H9 (cell line): ENCODE results near the gene TRAF3. TPM values are rescaled to one million over a fixed set of nuclear protein-coding genes. Genes with fewer than 3 reads are reported as not detected.

Experiments
- DNase-seq: peaks from one replicate; pipeline ENCODE4 v3.0.0-alpha.2; 2017
- H2AFZ ChIP-seq: one replicate; pipeline ENCODE4 v1.6.1; 2013; ENCODE audit warnings: mild to moderate bottlenecking, low read length, control low read depth, moderate library complexity
- H2AK5ac ChIP-seq: 2 replicates; pipeline ENCODE4 v1.6.1; 2013; ENCODE audit warnings: low read length, control low read depth, mixed read lengths; ENCODE audit not compliant: insufficient read length
- H2BK120ac ChIP-seq: one replicate; pipeline ENCODE4 v1.6.1; 2013; ENCODE audit warnings: low read depth, mild to moderate bottlenecking, low read length, control low read depth, inconsistent platforms; ENCODE audit not compliant: poor library complexity, severe bottlenecking
- H2BK12ac ChIP-seq: 2 replicates; pipeline ENCODE4 v1.6.1; 2013; ENCODE audit warnings: low read length, control low read depth, mixed read lengths, low read depth; ENCODE audit not compliant: insufficient read length
- H2BK15ac ChIP-seq: 2 replicates; pipeline ENCODE4 v1.6.1; 2013; ENCODE audit warnings: low read depth, low read length, control low read depth
- H2BK20ac ChIP-seq: one replicate; pipeline ENCODE4 v1.6.1; 2013; ENCODE audit warnings: low read depth, mild to moderate bottlenecking, low read length, control low read depth, inconsistent platforms; ENCODE audit not compliant: poor library complexity, severe bottlenecking
- H2BK5ac ChIP-seq: 2 replicates; pipeline ENCODE4 v1.6.1; 2013; ENCODE audit warnings: low read length, control low read depth, mixed read lengths; ENCODE audit not compliant: insufficient read length
- H3K14ac ChIP-seq: 2 replicates; pipeline ENCODE4 v1.6.1; 2013; ENCODE audit warnings: low read length, control low read depth; ENCODE audit not compliant: insufficient read depth
- H3K18ac ChIP-seq: 2 replicates; pipeline ENCODE4 v1.6.1; 2013; ENCODE audit warnings: low read depth, mild to moderate bottlenecking, mixed read lengths, low read length, control low read depth; ENCODE audit not compliant: insufficient read length
- H3K23ac ChIP-seq: 2 replicates; pipeline ENCODE4 v1.6.1; 2013; ENCODE audit warnings: low read length, control low read depth, mixed read lengths, low read depth; ENCODE audit not compliant: insufficient read length
- H3K23me2 ChIP-seq: 2 replicates; pipeline ENCODE4 v1.6.1; 2013; ENCODE audit warnings: low read depth, mild to moderate bottlenecking, mixed read lengths, low read length, control low read depth; ENCODE audit not compliant: insufficient read length, poor library complexity, severe bottlenecking
- H3K27ac ChIP-seq: 2 replicates; pipeline ENCODE4 v1.5.1; 2013; ENCODE audit warnings: low read length, control low read depth, mixed read lengths, low read depth; ENCODE audit not compliant: insufficient read length
- H3K27me3 ChIP-seq: 2 replicates; pipeline ENCODE4 v1.6.1; 2013; ENCODE audit warnings: low read length, control low read depth, inconsistent platforms; ENCODE audit not compliant: insufficient read depth
- H3K4ac ChIP-seq: 2 replicates; pipeline ENCODE4 v1.6.1; 2013; ENCODE audit warnings: low read depth, mild to moderate bottlenecking, control low read depth, inconsistent platforms, low read length, moderate library complexity
- H3K4me1 ChIP-seq: 2 replicates; pipeline ENCODE4 v1.6.1; 2013; ENCODE audit warnings: low read length, control low read depth, inconsistent platforms; ENCODE audit not compliant: insufficient read depth
- H3K4me2 ChIP-seq: 2 replicates; pipeline ENCODE4 v1.6.1; 2013; ENCODE audit warnings: low read length, control low read depth, mixed read lengths; ENCODE audit not compliant: insufficient read length, insufficient read depth
- H3K56ac ChIP-seq: 2 replicates; pipeline ENCODE4 v1.6.1; 2013; ENCODE audit warnings: low read depth, mild to moderate bottlenecking, mixed read lengths, low read length, control low read depth; ENCODE audit not compliant: insufficient read length
- H3K79me1 ChIP-seq: 2 replicates; pipeline ENCODE4 v1.6.1; 2013; ENCODE audit warnings: low read depth, mild to moderate bottlenecking, moderate library complexity, low read length, control low read depth, inconsistent platforms; ENCODE audit not compliant: insufficient read depth, poor library complexity, severe bottlenecking
- H3K79me2 ChIP-seq: 2 replicates; pipeline ENCODE4 v1.6.1; 2013; ENCODE audit warnings: low read length, control low read depth, inconsistent platforms; ENCODE audit not compliant: insufficient read depth
- H3K9ac ChIP-seq: 2 replicates; pipeline ENCODE4 v1.6.1; 2013; ENCODE audit warnings: low read length, control low read depth, mixed read lengths; ENCODE audit not compliant: insufficient read length; ENCODE audit errors: extremely low read depth
- H3K9me3 ChIP-seq: one replicate; pipeline ENCODE4 v1.6.1; 2013; ENCODE audit warnings: low read depth, low read length, inconsistent platforms; ENCODE audit not compliant: control insufficient read depth
- H3T11ph ChIP-seq: one replicate; pipeline ENCODE4 v1.6.1; 2013; ENCODE audit warnings: mild to moderate bottlenecking, low read length, control low read depth, inconsistent platforms
- H4K20me1 ChIP-seq: one replicate; pipeline ENCODE4 v1.6.1; 2013; ENCODE audit not compliant: control insufficient read depth, insufficient read length, insufficient read depth
- H4K5ac ChIP-seq: 2 replicates; pipeline ENCODE4 v1.6.1; 2013; ENCODE audit warnings: low read depth, mild to moderate bottlenecking, mixed read lengths, low read length, control low read depth; ENCODE audit not compliant: insufficient read length
- H4K8ac ChIP-seq: replicated peaks from 2 replicates; pipeline ENCODE4 v1.6.1; 2013; ENCODE audit warnings: low read length, control low read depth, mixed read lengths, low read depth; ENCODE audit not compliant: insufficient read length
- H4K91ac ChIP-seq: 2 replicates; pipeline ENCODE4 v1.6.1; 2013; ENCODE audit warnings: low read depth, mild to moderate bottlenecking, moderate library complexity, mixed read lengths, low read length, control low read depth; ENCODE audit not compliant: insufficient read length
- H3K27ac Mint-ChIP-seq, 3 experiments: 2 replicates in 2 of 3; 3 replicates in 1 of 3; pipeline ENCODE4 v1.8.0; 2020 to 2021; ENCODE audit warnings: mixed read lengths in 3 of 3, mild to moderate bottlenecking in 1 of 3, moderate library complexity in 1 of 3
- H3K27me3 Mint-ChIP-seq: 2 replicates; pipeline ENCODE4 v1.8.0; 2021; ENCODE audit warnings: low read depth, mild to moderate bottlenecking, moderate library complexity, mixed read lengths
- H3K36me3 Mint-ChIP-seq, 3 experiments: 2 replicates in 2 of 3; 3 replicates in 1 of 3; pipeline ENCODE4 v1.8.0; 2020 to 2021; ENCODE audit warnings: low read depth in 3 of 3, mixed read lengths in 3 of 3; ENCODE audit not compliant: insufficient read depth in 1 of 3
- H3K4me1 Mint-ChIP-seq, 2 experiments: 2 replicates each; pipeline ENCODE4 v1.8.0; 2020; ENCODE audit warnings: mixed read lengths in 2 of 2
- H3K4me3 Mint-ChIP-seq, 2 experiments: 2 replicates in 1 of 2; 3 replicates in 1 of 2; pipeline ENCODE4 v1.8.0; 2020 to 2021; ENCODE audit warnings: mild to moderate bottlenecking in 2 of 2, mixed read lengths in 2 of 2, moderate library complexity in 1 of 2
- H3K9me3 Mint-ChIP-seq, 2 experiments: 2 replicates in 1 of 2; 3 replicates in 1 of 2; pipeline ENCODE4 v1.8.0; 2020; ENCODE audit warnings: mild to moderate bottlenecking in 2 of 2, mixed read lengths in 2 of 2, moderate library complexity in 1 of 2
- WGBS: extraction: QIAGEN DNeasy Blood & Tissue Kit; methylation state at CpG from one replicate; pipeline ENCODE4 v1.1.7; 2013; ENCODE audit warnings: missing lambda C conversion rate, low lambda C conversion rate, mixed read lengths; ENCODE audit not compliant: insufficient read length; ENCODE audit errors: extremely low coverage; 5-methylcytosine and 5-hydroxymethylcytosine counted together
- total RNA-seq: library from RNA; stranded (reverse); gene quantifications from 2 replicates; pipeline ENCODE4 v1.2.1, GENCODE V29; 2021
- TF ChIP-seq, protein P1 (sequence below): fragments of 200-600 bp; sonication (generic); conservative IDR thresholded peaks from 3 replicates; pipeline ENCODE4 v1.8.0; 2021; ENCODE audit warnings: antibody characterized with exemption, mild to moderate bottlenecking

The TRAF3 gene
- total RNA-seq, 1 experiment from 2014 or later = 9.6 TPM

DNA sequence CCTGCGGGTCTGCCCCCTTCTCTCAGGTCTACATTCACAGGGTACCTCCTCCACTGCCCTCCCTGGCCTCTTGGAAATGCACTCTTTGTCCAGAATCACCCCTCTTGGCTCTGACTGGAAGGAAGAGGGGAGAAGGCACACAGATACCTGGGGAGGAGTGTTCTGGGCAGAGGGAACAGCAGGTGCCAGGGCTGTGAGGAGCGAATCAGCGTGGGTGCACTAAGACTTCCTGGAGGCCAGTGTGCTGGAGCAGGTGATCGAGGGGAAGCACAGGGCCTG is 8.3 kb upstream of the TRAF3 start:
- Histone ChIP-seq H3K79me2 (no peaks in the 10 kb centered on the region), H3K18ac (no peak overlapping the region), H2BK20ac (no peak overlapping the region), H3K9me3 (no peaks in the 10 kb centered on the region), H3T11ph (no peak overlapping the region), H2AFZ (no peak overlapping the region), H2BK15ac (no peak overlapping the region), H3K14ac (no peak overlapping the region), H3K4ac (no peak overlapping the region), H4K20me1 (no peaks in the 10 kb centered on the region), H3K4me2 (no peak overlapping the region), H4K91ac (no peak overlapping the region), H3K23ac (no peak overlapping the region), H4K5ac (no peak overlapping the region), H2BK12ac (no peak overlapping the region), H2BK120ac (no peak overlapping the region), H3K23me2 (no peaks in the 10 kb centered on the region), H3K79me1 (no peaks in the 10 kb centered on the region), H3K27ac (no peak overlapping the region), H2AK5ac (no peak overlapping the region), H4K8ac (no peak overlapping the region), H3K9ac (no peak overlapping the region), H3K56ac (no peak overlapping the region), H3K27me3 (no peaks in the 10 kb centered on the region), H3K4me1 (no peaks in the 10 kb centered on the region; the same call in 1 of the 2 replicates), H2BK5ac (no peak overlapping the region)
- H3K4me1 Mint-ChIP-seq = peaks cover 5 to 11% of the 10 kb centered on the region in 2 experiments
- H3K27ac Mint-ChIP-seq = no peak overlapping the region; a peak in 1 of 7 replicates
- no peak for DNase-seq
- WGBS = no CpG with 5 or more reads among the region's 4 CpGs
- H3K27me3 Mint-ChIP-seq = peaks cover 3% of the 10 kb centered on the region
- no peaks in the 10 kb centered on the region; a peak in 2 of 5 replicates for H3K9me3 Mint-ChIP-seq
- no peaks in the 10 kb centered on the region for H3K36me3 Mint-ChIP-seq
- TF ChIP-seq, protein P1, sequence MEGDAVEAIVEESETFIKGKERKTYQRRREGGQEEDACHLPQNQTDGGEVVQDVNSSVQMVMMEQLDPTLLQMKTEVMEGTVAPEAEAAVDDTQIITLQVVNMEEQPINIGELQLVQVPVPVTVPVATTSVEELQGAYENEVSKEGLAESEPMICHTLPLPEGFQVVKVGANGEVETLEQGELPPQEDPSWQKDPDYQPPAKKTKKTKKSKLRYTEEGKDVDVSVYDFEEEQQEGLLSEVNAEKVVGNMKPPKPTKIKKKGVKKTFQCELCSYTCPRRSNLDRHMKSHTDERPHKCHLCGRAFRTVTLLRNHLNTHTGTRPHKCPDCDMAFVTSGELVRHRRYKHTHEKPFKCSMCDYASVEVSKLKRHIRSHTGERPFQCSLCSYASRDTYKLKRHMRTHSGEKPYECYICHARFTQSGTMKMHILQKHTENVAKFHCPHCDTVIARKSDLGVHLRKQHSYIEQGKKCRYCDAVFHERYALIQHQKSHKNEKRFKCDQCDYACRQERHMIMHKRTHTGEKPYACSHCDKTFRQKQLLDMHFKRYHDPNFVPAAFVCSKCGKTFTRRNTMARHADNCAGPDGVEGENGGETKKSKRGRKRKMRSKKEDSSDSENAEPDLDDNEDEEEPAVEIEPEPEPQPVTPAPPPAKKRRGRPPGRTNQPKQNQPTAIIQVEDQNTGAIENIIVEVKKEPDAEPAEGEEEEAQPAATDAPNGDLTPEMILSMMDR = no peak
- no peak overlapping the region for H3K4me3 Mint-ChIP-seq
